GM10248 (cell line): ENCODE measurements around the gene OLFM4.

Source experiments
- CTCF ChIA-PET: fragments of 300-600 bp; sonication (Branson Sonifier 250); formaldehyde crosslinking; extraction: SDS; loops from one replicate; lab custom pipeline; 2021; ENCODE audit warnings: antibody characterized with exemption; lab: Yijun Ruan, JAX
- POLR2A ChIA-PET: fragments of 350-650 bp; sonication (Branson Sonifier 250); formaldehyde crosslinking; extraction: SDS; loops from one replicate; lab custom pipeline; 2020; ENCODE audit warnings: antibody characterized with exemption; lab: Yijun Ruan, JAX
- DNase-seq: peaks from one replicate; pipeline ENCODE4 v3.0.0; 2012; ENCODE audit errors: extremely low spot score
- TF ChIP-seq, protein P1 (sequence below): IDR thresholded peaks from 2 replicates; pipeline ENCODE4 v1.5.1; 2012; ENCODE audit warnings: mild to moderate bottlenecking, low read depth; ENCODE audit errors: extremely low read depth, missing control alignments, control extremely low read depth

Gene OLFM4

GRCh38 chr13:52992110-52992509, 36.5 kb upstream of the OLFM4 start:
- POLR2A ChIA-PET, result no interaction called here
- no peak for DNase-seq
- CTCF ChIA-PET, result no interaction called here
- TF ChIP-seq, protein P1, sequence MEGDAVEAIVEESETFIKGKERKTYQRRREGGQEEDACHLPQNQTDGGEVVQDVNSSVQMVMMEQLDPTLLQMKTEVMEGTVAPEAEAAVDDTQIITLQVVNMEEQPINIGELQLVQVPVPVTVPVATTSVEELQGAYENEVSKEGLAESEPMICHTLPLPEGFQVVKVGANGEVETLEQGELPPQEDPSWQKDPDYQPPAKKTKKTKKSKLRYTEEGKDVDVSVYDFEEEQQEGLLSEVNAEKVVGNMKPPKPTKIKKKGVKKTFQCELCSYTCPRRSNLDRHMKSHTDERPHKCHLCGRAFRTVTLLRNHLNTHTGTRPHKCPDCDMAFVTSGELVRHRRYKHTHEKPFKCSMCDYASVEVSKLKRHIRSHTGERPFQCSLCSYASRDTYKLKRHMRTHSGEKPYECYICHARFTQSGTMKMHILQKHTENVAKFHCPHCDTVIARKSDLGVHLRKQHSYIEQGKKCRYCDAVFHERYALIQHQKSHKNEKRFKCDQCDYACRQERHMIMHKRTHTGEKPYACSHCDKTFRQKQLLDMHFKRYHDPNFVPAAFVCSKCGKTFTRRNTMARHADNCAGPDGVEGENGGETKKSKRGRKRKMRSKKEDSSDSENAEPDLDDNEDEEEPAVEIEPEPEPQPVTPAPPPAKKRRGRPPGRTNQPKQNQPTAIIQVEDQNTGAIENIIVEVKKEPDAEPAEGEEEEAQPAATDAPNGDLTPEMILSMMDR, result no peak

GRCh38 chr13:52994051-52994450, 34.6 kb upstream of the OLFM4 start:
- ChIA-PET POLR2A (no interaction called here), CTCF (interaction anchor here (1.7 kb wide), 1 partner anchor 26 kb away, joined by 7 read pairs; no protein-coding TSS in a partner anchor)
- TF ChIP-seq, protein P1, result no peak
- no peak for DNase-seq

GRCh38 chr13:52994865-52995264, 33.7 kb upstream of the OLFM4 start:
- ChIA-PET CTCF (interaction anchor here (1.1 kb wide), 1 partner anchor 9 kb away, joined by 3 read pairs; no protein-coding TSS in a partner anchor), POLR2A (no interaction called here)
- no peak for DNase-seq
- TF ChIP-seq, protein P1, result no peak

GRCh38 chr13:52995946-52996345, 32.7 kb upstream of the OLFM4 start:
- DNase-seq, result no peak
- POLR2A ChIA-PET, result no interaction called here
- CTCF ChIA-PET, result no interaction called here
- TF ChIP-seq, protein P1, result no peak

DNA sequence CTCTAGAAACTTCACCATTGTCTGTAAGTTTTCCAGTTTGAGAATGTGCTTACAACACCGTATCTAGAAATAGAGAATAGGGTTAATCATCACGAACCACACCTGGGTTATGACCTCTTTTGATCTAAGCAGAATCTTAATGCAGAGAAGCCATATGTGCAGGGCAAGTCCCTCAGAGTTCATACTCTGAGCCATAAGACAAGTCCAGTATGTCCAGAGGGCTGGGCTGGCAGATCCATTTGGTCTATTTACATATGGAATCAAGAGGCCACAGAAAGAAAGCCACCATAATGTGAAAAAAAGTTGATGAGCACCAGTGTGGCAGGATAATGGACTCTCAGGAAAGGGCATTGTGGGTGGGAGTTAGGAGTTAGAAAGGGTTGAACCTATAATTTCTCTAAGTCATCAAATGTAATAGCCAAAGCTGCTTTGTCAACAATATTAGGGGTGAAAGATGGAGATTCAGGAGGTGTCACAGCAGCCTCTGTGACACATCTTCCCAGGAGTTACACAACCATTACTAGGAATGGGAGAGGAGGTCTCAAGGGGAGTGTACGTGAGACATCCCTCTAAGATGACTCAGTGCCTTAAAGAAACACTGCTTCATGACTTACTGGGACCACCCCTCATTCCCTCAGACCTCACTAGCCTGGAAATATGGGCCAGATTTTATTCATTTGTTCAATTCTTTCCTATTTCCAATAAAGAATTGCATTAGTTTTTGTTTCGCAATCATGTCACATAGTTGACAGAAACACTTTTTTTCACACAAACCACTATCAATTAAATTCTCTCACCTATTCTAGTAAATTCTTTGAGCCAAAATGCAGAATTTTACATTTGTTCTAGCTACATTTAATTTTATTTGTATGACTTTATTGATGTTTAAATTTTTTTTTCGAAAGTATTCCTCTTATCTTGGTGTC, 30.4 kb upstream of the OLFM4 start:
- CTCF ChIA-PET, result interaction anchor here (0.9 to 1.9 kb wide), 3 partner anchors 10 to 30 kb away, joined by 3 to 5 read pairs (median 4); no protein-coding TSS in a partner anchor
- POLR2A ChIA-PET, result no interaction called here

DNA sequence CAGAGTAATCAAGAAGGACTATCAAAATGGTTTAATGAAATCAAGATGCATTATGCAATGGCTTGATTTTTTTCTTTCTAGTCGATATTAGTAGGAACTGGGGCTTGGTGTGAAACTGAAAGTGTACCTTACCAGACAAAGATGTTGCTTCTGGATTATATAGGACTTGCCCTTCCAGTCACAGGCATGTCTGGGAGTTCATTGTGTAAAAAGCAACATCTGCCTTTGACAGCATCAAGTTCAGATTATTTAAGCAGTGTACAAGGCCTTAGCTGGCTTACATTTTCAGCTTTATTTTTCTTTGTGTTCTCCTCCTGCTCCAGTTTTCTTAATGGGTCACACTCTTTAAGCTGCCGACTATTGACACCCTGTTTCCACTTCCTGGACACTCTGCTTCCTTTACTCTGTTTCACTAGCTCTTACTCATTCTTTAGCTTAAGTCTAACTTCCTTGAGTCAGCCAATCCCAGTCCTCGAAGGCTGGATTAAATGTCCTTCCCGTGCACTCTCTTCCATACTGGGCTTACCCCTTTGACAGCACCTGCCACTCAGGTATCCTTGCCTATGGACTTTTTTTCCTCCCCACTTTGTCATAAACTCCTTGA, 29.4 kb upstream of the OLFM4 start:
- ChIA-PET POLR2A (no interaction called here), CTCF (interaction anchor here (0.9 to 1.9 kb wide), 2 partner anchors 11 to 31 kb away, joined by 3 to 5 read pairs; no protein-coding TSS in a partner anchor)
- no peak for DNase-seq
- TF ChIP-seq, protein P1, result no peak

More for the DNA sequence above, 30.4 kb upstream of the OLFM4 start:
- TF ChIP-seq, protein P1, result no peak
- no peak for DNase-seq
